Activated T-cell treated with anti-CD3 and anti-CD28 coated beads, Interleukin-2, amount 50 U/mL, for 72 hours (primary cell): ENCODE measurements around the gene NXT1. TPM values are rescaled to one million over a fixed set of nuclear protein-coding genes. Genes with fewer than 3 reads are reported as not detected.

Experiments
- ATAC-seq, 2 donors: fragments of 150-1000 bp; cut with Tn5 transposase; replicated peaks in 1 of 2; 2 replicates each; pipeline ENCODE4 v1.10.0; 2021; ENCODE audit warnings: moderate library complexity in 2 of 2, mild to moderate bottlenecking in 1 of 2
- DNase-seq, 2 donors: peaks; one replicate each; pipeline ENCODE4 v3.0.0; 2021 to 2022; ENCODE audit warnings: mixed read lengths in 1 of 2
- H3K27ac Mint-ChIP-seq: one replicate; pipeline ENCODE4 v1.8.0; 2022; ENCODE audit warnings: mild to moderate bottlenecking, moderate library complexity, mixed read lengths
- H3K27me3 Mint-ChIP-seq: one replicate; pipeline ENCODE4 v1.8.0; 2022; ENCODE audit warnings: low read depth, mixed read lengths
- H3K36me3 Mint-ChIP-seq, 2 donors: one replicate each; pipeline ENCODE4 v1.8.0; 2022; ENCODE audit warnings: mixed read lengths in 2 of 2, mild to moderate bottlenecking in 1 of 2; ENCODE audit not compliant: insufficient read depth in 2 of 2
- H3K4me1 Mint-ChIP-seq: one replicate; pipeline ENCODE4 v1.8.0; 2022; ENCODE audit warnings: low read depth, mixed read lengths
- H3K4me3 Mint-ChIP-seq, 2 donors: one replicate each; pipeline ENCODE4 v1.8.0; 2022; ENCODE audit warnings: mild to moderate bottlenecking in 2 of 2, mixed read lengths in 2 of 2, moderate library complexity in 2 of 2
- H3K9me3 Mint-ChIP-seq, 2 donors: one replicate each; pipeline ENCODE4 v1.8.0; 2022; ENCODE audit warnings: mixed read lengths in 2 of 2
- total RNA-seq, 2 donors: library from RNA; stranded (reverse); gene quantifications; one replicate each; pipeline ENCODE4 v1.2.3, GENCODE V29; 2022

The NXT1 gene
- total RNA-seq, 2 donors from 2014 or later: 39.6 to 45.7 TPM

GRCh38 chr20:23368316-23369071 is 17.9 kb downstream of the NXT1 start:
- Mint-ChIP-seq H3K9me3 (no peaks in the 10 kb centered on the region), H3K27me3 (no peaks in the 10 kb centered on the region), H3K4me1 (peaks cover 43% of the 10 kb centered on the region), H3K27ac (no peak overlapping the region), H3K36me3 (peaks cover 17 to 23% of the 10 kb centered on the region in 2 donors), H3K4me3 (no peak overlapping the region)
- no peak for ATAC-seq
- no peak for DNase-seq

DNA sequence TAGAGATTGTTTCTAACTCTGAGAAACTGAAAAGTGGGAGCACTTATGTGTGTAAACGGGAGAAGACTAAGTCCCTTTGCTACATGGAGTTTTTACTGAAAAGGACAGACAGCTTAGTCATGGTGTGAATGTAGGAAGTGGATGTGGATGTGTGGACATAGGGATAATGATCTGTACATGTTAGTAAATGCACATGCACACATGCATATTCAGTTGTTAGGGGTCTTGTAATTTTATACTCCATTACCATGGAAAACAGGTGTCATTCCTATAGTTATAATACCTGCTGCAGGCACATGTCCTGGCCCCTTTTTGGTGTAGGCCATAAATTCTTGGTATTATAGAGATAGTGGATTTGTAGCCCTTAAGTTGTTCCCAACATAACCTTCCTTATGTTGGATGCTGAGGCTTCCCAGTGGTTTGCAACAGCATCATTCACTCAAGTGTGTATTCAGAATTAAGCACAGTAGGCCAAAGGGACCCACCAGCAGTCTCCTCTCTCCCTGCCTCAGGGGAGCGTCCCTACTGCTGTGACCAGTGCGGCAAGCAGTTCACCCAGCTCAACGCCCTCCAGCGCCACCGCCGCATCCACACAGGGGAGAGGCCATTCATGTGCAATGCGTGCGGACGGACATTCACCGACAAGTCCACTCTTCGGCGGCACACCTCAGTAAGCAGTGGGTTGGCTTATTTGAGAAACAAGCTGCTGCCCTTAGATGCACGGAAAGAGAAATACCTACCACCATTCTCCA is 18.7 kb downstream of the NXT1 start:
- Mint-ChIP-seq H3K4me3 (no peak overlapping the region), H3K4me1 (peaks cover 37% of the 10 kb centered on the region), H3K36me3 (peaks cover 17 to 24% of the 10 kb centered on the region in 2 donors), H3K9me3 (no peaks in the 10 kb centered on the region), H3K27ac (no peak overlapping the region), H3K27me3 (no peaks in the 10 kb centered on the region)
- DNase-seq (no peak), ATAC-seq (no peak)

GRCh38 chr20:23370274-23370673 is 19.7 kb downstream of the NXT1 start:
- no peaks in the 10 kb centered on the region for H3K9me3 Mint-ChIP-seq
- peaks cover 27% of the 10 kb centered on the region for H3K4me1 Mint-ChIP-seq
- no peak for DNase-seq
- no peak overlapping the region for H3K27ac Mint-ChIP-seq
- no peak overlapping the region for H3K4me3 Mint-ChIP-seq
- ATAC-seq: no peak
- peaks cover 15% of the 10 kb centered on the region in 2 donors for H3K36me3 Mint-ChIP-seq
- H3K27me3 Mint-ChIP-seq: no peaks in the 10 kb centered on the region

DNA sequence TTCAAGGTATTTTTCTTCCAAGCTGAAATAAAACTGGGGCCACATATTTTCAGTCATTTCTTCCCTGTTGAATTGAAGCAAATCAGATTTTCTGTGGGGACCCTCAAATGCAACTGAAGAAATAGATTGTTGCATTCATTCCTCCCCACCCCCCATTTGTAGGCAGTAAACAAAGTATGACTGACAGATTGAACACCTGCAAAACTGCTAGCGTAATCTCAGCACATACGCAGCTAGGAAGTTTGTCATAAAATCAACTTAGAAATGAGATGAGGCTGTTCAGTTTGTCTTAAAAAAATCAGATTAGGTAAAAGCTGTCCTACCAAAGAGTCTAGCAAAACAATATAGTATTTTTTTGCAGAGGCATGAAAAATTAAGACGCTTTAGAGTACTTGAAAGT is 20.3 kb downstream of the NXT1 start:
- Mint-ChIP-seq H3K27ac (no peak overlapping the region), H3K9me3 (no peaks in the 10 kb centered on the region), H3K4me3 (no peak overlapping the region), H3K4me1 (peaks cover 28% of the 10 kb centered on the region), H3K36me3 (peaks cover 16 to 17% of the 10 kb centered on the region in 2 donors), H3K27me3 (no peaks in the 10 kb centered on the region)
- ATAC-seq (no peak), DNase-seq (no peak)

DNA sequence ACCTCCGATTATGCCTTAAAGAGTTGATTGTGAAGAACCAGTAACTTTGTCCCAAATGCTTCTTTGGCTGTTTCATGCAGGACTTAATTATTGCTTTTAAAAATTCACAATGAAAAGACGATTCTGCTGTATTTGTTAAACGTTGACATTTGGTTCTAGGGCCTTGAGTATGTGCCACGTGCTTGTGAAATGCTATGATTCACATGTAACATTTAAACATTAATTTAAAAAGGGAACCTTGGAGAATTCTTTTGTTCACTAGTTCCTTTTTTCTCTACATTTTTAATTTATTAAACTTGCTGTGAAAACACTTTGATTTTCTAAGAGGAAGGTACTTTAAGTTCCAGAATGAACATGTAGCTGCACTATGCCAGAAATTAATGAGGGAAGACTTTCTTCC is 20.9 kb downstream of the NXT1 start:
- peak overlapping the region; percentile 24 for H3K27ac Mint-ChIP-seq
- ATAC-seq: no peak

DNA sequence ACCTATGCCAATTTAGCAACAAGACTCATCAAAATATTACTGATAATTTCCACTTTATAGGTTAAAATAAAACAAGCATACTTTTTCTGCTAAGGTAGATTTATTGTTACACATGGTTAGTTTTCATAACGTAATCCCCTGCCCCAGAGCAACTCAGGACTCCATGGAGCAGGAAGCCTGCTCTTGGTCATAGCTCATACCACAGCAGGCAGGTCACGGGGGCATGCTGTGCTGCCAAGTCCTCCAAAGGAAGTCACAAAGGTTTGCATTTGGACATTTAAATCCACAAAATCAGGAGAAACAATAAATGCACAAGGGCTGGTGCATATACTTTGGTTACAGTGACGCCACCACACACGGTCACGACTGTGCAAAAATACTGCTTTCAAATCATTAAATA is 23.9 kb downstream of the NXT1 start:
- peaks cover 7% of the 10 kb centered on the region for H3K4me1 Mint-ChIP-seq
- H3K36me3 Mint-ChIP-seq: peaks cover 11 to 21% of the 10 kb centered on the region in 2 donors
- H3K9me3 Mint-ChIP-seq: no peaks in the 10 kb centered on the region
- ATAC-seq (no peak), DNase-seq (no peak)
- no peak overlapping the region for H3K4me3 Mint-ChIP-seq
- H3K27me3 Mint-ChIP-seq: no peaks in the 10 kb centered on the region
- no peak overlapping the region for H3K27ac Mint-ChIP-seq

More for the DNA sequence above, 20.9 kb downstream of the NXT1 start:
- Mint-ChIP-seq H3K4me3 (no peak overlapping the region), H3K9me3 (no peaks in the 10 kb centered on the region), H3K36me3 (peaks cover 15 to 17% of the 10 kb centered on the region in 2 donors), H3K4me1 (peaks cover 24% of the 10 kb centered on the region), H3K27me3 (no peaks in the 10 kb centered on the region)
- DNase-seq: no peak

DNA sequence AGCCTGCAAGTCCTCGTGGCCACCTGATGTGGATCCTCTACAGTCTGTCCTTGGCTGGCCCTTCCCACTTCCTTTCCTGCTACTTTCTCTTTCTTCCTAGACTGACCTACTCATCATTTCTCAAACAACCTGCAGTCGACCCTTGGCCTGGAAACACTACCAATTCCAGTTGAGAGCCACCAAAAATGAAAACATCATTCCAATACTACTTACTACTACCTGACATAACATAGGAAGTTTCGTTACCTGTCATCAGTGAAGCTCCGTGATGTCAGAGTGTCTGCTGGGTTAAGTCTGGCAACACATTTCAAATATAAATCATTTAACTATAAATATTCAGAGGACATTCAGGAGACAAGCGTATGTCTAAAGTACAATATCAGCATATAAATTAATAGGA is 25.2 kb downstream of the NXT1 start:
- no peaks in the 10 kb centered on the region for H3K27me3 Mint-ChIP-seq
- DNase-seq: no peak
- peaks cover 3 to 16% of the 10 kb centered on the region in 2 donors for H3K36me3 Mint-ChIP-seq
- no peak overlapping the region for H3K4me3 Mint-ChIP-seq
- H3K27ac Mint-ChIP-seq: peak overlapping the region; percentile 21
- H3K4me1 Mint-ChIP-seq: peaks cover 7% of the 10 kb centered on the region
- ATAC-seq: peak in 1 of 2 donors; percentile 71
- no peaks in the 10 kb centered on the region for H3K9me3 Mint-ChIP-seq

- Mint-ChIP-seq H3K9me3 (peaks cover 0 to 2% of the 10 kb centered on the region in 2 donors), H3K36me3 (peaks cover 7 to 22% of the 10 kb centered on the region in 2 donors), H3K4me1 (peaks cover 7% of the 10 kb centered on the region), H3K27me3 (no peaks in the 10 kb centered on the region), H3K27ac (no peak overlapping the region), H3K4me3 (no peak overlapping the region)
- no peak for DNase-seq
- ATAC-seq: no peak
Measured at GRCh38 chr20:23379772-23380171, 29.2 kb downstream of the NXT1 start.

DNA sequence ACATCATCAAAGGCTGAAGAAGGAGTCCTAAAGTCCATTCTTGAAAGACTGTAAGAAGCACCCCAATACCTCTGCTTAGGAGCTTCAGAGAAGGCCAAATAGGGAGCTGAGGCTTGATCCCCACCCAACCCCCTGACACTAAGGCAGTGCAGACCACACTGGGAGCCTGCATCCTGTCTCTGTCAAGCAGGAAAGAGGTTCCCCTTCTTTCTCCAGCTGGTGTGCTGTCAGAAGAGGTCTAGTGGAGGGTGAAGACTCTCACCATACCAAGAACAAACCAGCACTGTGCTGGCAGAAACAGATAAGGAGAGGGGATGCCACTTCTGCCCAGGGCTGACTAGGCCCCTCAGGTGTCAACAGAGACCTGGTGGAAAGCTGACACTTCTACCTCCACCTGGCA is 31.3 kb downstream of the NXT1 start:
- no peak for DNase-seq
- peaks cover 0 to 2% of the 10 kb centered on the region in 2 donors for H3K9me3 Mint-ChIP-seq
- H3K4me3 Mint-ChIP-seq: no peak overlapping the region
- peaks cover 6 to 14% of the 10 kb centered on the region in 2 donors for H3K36me3 Mint-ChIP-seq
- H3K4me1 Mint-ChIP-seq: no peaks in the 10 kb centered on the region
- no peaks in the 10 kb centered on the region for H3K27me3 Mint-ChIP-seq
- H3K27ac Mint-ChIP-seq: peak overlapping the region; percentile 50
- ATAC-seq: no peak

DNA sequence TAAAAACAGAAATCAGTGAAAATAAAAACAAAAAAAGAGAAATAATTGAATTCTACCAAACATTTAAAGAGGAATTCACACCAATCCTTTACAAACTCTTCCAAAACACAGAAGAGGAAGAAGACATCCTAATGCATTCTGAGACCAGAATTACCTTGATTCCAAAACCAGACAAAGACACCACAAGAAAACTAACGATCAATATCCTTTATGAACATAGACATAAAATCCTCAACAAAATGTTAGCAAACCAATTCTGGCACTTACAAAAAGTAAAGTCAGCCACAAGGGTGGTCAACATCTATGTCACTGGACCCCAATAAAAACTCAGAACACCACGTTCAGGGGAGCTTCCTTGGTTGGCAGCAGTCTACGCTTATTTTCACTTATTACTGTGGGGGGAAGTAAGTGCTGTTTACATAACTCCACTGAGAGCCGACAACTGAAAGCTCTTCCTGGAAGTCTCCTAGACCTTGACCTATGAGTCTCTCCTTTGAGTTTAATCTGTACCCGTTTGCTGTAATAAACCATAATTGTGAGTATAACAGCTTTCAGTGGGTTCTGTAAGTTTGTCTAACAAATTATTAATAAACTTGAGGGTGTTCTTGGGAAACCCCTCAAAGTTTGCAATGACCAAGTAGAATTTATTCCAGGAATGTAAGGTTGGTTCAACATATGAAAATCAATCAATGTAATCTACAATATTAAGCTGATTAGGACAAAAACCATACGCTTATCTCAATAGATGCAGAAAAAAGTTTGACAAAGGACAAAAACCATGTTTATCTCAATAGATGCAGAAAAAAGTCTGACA is 35.9 kb downstream of the NXT1 start:
- no peak overlapping the region for H3K27ac Mint-ChIP-seq

GRCh38 chr20:23387118-23387443 is 36.5 kb downstream of the NXT1 start:
- no peak for ATAC-seq
- Mint-ChIP-seq H3K4me3 (no peak overlapping the region), H3K4me1 (no peaks in the 10 kb centered on the region), H3K27ac (no peak overlapping the region), H3K27me3 (no peaks in the 10 kb centered on the region), H3K36me3 (peaks cover 9 to 18% of the 10 kb centered on the region in 2 donors), H3K9me3 (peaks cover 0 to 2% of the 10 kb centered on the region in 2 donors)
- DNase-seq: no peak

More for the DNA sequence above, 35.9 kb downstream of the NXT1 start:
- Mint-ChIP-seq H3K27me3 (no peaks in the 10 kb centered on the region), H3K36me3 (peaks cover 9 to 18% of the 10 kb centered on the region in 2 donors), H3K4me1 (no peaks in the 10 kb centered on the region), H3K9me3 (peaks cover 0 to 2% of the 10 kb centered on the region in 2 donors), H3K4me3 (no peak overlapping the region)
- ATAC-seq (no peak), DNase-seq (no peak)

GRCh38 chr20:23390091-23390774 is 39.6 kb downstream of the NXT1 start:
- Mint-ChIP-seq H3K9me3 (no peaks in the 10 kb centered on the region), H3K4me1 (no peaks in the 10 kb centered on the region), H3K4me3 (no peak overlapping the region), H3K27ac (no peak overlapping the region), H3K36me3 (peaks cover 10 to 16% of the 10 kb centered on the region in 2 donors), H3K27me3 (no peaks in the 10 kb centered on the region)
- no peak for ATAC-seq
- no peak for DNase-seq
